DMS114 treated with DMSO at 0.1 percent for 48 hours (cell line): ENCODE data around the gene XPO6.

ENCODE experiments used
- DNase-seq: peaks from one replicate; lab custom pipeline; 2025; ENCODE audit not compliant: unreplicated experiment; lab: John Stamatoyannopoulos, UW

XPO6 gene

DNA sequence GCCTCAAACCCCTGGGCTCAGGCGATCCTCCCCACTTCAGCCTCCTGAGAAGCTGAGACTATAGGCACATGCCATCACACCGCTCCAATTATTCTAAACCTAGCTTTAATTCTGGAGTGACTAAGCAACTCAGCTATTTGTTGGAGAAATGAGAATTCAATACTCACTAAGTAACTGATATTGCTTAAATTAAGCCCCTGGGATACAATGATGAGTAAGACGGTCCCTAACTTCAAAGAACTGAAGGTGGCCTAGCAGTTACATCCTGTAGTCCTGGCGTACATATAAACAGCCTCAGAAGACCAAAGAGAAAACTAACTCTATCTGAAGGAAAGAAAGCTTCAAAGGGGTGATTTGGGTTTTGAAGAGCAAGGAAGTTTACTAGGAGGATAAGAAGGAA, 25.0 kb downstream of the XPO6 start:
- DNase-seq: no peak

DNA sequence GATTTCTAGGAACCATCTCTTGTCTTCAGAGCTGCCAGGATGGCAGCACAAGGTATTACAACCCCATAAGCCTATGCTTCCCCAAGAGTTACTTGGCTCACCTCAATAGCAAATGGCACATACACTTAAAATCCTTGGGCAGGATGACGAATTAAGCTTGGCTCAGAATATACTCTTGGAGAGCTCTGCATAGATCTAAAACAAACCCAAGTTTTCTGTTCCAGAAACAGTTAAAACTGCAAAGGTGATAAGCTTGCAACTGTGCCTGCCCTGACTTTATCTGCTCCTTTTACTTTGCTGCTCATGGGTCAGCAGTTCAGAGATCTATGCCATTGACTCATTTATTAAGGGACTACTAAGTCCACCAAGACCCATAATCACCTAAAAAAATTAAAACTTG, 26.1 kb downstream of the XPO6 start:
- DNase-seq: no peak

DNA sequence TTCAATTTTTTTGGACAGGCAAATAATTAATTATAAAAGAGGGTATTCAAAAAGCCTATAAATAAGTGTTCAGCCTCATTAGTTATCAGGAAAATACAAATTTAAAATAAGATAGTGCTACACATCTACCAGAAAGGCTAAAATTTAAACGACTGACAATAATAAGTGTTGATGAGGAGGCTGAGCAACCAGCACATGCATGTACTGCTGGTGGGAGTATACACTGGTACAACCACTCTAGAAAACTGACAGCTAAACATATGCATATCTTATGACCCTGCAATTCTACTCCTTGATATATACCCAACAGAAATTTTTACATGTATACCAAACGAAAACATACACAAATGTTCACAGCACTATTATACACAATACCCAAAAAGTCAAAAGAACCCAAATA, 27.1 kb downstream of the XPO6 start:
- no peak for DNase-seq

DNA sequence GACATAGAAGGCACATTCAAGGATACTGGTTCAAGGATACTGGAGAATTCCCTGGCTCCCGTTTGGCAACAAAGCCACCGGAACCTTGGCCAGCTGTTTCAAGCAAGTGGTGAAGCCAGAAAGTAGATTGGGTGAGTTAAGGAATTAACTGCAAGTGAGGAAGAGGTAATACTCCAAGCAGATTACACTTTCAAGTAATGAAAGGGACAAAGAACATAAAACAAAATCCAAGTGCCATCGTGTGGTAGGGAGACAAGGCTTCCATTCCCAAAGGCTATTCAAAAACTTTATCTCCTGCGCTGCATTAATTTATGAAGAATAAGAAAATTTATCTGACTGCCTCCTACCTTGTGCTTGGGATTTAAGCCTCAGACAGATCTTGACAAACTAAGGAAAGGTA, 27.8 kb downstream of the XPO6 start:
- no peak for DNase-seq

DNA sequence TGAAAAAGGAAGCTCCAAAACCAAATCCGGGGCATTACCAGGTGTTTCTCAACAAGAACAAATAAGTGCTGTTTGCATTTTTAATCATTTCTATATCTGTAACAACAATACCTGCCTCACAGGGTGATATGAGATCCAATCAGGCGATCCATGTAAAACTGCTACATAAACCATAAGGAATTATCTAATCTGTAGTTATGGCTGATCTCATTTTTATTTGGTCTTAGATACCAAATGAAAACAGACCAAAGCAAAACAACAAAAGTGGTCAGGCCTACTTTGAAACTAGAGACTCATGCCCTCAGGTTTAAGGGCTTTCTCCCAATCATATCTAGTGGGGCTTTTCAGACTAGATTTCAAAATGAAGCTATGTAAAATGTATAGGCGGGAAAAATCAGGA, 28.3 kb downstream of the XPO6 start:
- DNase-seq: no peak

DNA sequence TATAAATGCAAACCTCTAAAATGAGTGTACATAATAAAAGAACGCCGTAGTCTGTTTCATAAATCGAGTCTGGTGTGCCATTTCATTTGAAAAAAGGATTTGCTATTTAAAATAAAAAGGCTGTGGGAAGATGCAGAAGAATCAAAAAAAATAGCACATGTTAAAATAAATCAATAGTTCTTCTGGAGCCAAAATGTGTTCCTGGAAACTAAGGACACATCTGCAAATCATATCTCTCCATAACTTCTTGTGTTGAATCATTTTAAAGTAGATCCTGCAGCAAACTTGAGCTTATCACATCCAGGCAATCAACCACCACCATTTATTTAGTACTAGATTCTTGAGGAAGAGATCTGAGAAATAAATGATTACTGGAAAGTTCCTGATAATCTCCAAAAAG, 29.0 kb downstream of the XPO6 start:
- DNase-seq: no peak

DNA sequence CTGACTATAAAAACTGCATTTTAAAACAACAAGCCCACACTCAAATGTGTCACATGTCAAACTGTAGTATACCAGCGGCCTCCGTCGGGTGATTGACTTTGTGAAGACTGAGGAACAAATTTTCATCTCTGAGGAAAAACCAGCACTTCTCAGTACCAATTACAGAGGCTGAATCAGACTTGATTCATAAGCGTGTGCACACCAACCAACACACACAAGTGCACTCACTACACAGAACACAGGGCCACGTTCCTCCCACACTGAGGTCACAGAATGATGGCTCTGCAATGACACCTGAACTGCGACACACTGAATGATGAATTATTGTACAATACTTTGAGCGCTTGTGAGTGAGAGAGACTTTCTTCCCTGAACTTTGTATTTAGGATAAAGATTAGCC, 29.6 kb downstream of the XPO6 start:
- DNase-seq: no peak

DNA sequence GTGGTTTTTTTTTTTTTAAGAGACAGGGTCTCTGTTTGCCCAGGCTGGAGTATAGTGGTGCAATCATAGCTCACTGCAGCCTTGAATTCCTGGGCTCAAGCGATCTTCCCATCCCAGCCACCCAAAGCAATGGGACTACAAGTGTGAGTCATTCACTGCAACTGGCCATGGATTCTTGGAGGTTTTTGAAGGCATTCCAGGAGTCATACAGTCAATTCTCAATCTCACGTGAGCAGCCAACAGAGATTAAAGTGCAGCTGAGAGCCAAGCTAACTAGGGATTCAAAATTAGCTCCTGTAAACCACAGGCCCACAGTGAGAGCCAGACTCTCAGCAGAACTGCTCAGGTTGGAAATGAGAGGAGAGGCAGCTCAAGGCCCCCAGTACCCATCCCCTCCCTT, 30.2 kb downstream of the XPO6 start:
- no peak for DNase-seq

DNA sequence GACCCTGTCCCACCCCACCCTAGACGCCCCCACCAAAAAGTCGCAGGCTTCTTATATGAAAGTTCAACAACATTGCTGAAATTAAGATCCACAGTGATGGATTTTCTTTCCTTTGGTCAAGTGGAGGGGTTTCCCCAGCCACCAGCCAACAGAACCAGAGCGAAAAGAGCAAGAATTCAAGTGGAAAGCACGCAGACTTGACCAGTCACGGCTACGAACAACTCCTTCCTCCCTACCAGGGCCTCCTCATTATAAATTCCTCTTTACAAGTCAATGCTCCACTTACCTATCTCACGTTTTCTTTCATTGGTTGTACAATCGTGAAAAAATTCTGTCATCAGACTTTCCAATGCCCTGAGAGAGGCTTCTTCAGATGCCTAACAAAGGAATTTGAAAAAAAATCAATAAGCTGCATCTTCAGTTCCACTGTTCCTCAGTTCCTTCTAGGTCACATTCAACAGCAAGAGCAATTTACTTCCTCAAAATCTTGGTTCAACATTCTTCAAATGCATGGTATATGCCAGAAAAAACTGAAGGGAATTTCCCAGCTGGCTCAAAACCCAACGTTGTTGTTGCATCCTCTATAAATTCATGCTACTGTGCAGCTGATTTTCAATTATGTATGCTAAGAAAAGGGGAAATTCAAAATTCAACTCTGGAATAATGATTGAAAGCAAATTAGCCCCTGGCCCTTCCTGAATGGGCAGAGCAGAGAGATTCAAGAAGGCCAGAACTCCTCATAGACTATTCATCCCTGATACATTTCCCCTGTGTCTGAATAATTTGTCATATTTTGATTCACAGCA, 30.9 kb downstream of the XPO6 start:
- no peak for DNase-seq

DNA sequence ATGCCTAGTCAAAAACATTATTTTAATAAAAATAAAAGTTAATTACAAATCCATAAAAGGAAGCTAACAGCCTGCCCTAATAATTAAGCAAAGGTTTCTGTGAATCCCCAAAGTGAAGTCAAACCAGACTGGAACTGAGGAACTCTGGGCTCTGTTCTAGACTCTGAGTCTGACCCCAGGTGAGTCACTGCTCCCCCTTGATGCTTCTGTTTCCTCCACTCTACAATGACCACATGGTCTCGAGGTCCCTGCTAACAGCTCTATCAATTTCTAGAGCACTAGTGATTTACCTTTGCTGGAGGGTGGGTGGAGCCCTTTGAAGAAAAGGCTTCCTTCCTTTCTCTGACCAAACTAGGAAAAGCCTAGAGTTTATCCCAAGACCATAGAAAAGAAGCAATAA, 32.4 kb downstream of the XPO6 start:
- no peak for DNase-seq

DNA sequence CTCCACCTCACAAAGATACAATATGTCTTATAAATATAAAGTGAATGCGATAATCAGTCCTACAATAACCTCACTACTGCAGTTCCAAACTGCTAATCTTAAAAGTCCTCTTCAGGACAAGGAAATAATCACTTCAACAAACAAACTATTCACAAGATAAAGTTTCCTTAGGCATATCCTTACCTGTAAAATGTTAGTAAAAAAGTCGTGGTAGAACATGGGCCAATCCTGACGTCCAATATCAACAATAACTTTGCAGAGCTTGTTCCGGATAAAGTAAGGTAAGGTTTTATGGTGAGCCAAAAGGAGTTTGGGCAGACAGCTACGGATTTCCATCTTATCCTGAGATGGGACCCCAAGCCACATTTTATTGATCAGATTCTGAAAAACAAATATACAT, 36.0 kb downstream of the XPO6 start:
- no peak for DNase-seq

DNA sequence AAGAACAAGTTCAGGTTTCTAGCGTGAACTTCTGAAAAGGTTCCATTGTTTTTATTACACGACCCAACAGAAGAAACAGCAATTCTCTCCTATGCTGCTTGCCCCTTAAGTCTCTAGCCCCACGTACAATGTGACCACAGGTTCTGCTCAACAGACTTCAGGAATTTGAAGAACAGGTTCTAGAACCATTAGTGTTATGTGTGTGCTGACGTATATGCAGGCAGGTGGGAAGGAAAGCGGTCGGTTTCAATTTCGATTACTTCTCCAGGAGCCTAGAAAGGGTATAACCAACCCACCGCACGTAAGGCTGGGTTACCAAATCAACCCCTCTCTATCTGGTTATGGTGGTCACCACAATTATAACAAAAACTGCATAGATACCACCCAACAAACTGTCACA, 39.4 kb downstream of the XPO6 start:
- no peak for DNase-seq

DNA sequence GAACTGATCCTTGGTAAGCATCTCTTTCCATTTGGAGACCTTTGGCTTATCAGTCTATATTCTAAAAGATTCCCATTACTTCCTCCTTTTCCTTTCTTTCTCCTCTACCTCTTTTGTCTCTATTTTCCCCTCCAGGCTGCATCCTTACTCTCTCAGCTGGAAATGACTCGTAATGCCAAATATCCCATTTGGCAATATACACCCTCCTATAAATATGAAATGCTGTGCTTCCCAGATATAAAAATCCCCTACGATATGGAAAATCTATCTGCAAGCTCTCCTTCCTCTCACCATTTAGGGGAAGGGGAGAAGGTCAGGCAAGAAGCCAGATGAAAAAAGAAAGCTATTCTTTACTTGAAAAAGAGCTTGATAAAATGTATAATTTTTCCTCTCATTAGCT, 39.9 kb downstream of the XPO6 start:
- DNase-seq: no peak

DNA sequence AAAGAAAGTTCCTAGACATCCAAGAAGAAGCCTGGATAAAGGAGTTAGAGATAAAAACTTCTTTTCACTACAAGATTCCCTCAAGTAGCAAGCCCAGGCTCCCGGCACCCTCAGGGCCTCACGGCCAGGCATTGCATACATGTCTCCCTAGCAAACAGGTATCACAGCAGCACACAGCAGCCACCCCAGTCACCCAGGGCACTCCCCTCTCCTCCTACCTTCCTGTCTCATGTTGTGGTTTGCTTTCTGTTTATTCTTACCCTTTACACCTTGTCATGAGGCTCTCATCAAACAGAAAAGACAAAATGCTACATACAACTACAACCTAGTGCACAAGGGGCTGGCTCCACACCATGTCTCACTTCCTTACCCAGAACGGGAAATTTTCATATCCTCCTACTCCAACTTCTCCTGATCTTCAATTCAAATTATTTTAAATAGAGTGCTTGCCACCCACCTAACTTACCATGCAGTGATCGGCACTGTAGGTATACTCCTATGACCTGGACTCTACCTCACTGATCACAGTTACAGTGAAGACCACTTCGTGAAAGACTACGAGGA, 42.7 kb downstream of the XPO6 start:
- DNase-seq: no peak

DNA sequence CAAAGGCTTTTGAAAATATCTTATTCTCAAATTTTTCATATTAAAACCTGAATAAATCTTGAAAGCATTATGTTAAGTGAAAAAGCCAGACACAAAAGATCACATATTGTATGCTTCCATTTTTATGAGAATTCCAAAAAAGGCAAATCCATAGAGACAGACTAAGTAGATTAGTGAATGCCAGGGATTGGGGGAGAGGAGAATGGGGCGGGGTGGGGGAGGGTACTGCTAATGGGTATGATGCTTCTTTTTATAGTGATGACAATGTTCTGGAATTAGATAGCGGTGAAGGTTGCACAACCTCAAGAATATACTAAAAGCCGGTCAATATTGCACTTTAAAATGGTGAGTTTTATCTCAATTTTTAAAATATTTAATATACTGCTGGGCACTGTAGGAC, 44.0 kb downstream of the XPO6 start:
- no peak for DNase-seq

DNA sequence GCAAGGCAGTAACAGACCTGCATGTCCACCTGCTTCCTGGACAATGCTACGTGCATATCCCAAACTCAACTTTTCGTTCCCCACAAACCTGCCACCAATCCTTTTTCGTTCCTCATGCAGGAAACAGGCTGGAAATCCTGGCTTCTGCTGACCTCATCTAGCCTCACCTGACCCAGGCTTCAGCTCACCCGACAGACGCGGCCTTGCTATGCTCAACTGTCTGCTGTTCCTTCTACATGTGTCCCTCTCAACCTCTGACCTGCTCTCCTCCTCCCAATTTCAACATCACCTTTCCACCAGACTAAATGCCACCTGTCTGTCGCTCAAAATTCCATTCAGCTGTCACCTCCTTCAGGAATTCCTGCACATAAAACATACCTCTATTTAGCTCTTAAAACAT, 44.5 kb downstream of the XPO6 start:
- DNase-seq: no peak

DNA sequence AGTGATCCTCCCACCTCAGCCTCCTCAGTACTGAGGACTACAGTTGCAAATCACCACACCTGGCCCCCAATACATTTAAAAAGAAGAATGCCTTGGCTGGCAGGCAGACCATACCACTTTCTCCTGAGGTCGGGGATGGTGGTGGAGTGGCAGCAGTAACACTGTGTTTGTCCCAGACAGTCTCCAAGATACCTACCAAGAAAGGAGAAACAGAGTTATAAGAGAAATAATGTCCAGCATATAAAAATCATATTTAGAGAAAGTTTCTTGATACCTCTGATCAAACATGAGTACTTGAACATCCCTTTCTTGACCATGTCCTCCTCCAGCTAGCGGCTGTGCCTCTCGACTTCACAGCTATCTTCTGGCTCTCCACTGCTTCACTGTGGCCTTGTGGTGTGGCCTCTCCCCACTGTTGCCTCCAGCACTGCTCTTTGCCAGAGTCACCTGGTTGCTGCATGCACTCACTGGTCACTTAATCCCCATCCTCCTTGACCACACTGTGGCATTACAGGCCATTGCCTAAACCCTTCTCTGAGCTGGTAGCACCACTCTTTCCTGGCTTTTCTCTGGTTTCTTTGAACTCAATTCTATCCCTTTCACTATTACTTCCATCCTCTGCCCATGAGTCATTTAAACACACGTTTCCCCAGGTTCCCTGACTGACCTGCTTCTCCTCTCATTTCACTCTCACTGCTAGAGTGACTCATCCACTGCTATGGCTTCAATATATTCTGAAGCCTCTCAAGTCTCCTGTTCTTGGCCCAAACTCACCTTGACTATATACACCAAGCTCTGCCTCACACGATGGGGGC, 45.2 kb downstream of the XPO6 start:
- DNase-seq: no peak

DNA sequence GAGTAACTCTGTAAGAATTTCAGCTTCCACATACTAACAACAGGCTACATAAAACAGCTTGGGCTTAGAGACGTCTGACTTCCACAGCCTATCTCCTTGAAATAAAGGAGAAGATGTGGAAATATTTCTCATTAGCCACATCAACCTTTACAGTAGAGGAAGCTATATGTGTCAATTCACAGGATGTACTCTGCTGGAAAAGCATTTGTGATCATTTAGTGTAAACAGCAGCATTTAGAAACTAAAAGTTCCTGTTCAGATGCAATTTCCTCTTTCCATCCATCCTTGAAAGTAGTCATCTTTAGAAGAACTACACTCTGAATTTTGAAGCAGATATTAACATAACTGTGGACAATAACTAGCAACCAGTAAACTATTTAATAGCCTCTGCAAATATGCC, 46.2 kb downstream of the XPO6 start:
- DNase-seq: no peak

DNA sequence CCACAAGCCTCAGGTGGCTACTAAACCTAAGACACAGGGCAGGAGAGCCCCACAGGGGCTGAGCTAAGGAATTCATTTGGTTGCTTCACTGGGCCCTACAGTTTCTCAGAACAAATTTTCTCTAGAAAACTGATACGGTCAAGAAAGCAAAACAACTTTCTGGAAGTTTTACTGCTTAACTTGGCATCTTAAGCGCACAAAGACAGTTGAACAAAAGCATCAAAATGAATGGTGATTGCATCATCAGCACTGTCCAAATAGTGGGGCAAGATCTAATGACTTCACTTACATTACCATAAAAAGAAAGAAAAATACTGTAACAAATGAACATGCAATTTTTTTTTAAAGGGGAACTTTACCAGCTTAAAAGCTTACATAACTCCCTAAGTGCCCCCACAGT, 47.6 kb downstream of the XPO6 start:
- DNase-seq: no peak

DNA sequence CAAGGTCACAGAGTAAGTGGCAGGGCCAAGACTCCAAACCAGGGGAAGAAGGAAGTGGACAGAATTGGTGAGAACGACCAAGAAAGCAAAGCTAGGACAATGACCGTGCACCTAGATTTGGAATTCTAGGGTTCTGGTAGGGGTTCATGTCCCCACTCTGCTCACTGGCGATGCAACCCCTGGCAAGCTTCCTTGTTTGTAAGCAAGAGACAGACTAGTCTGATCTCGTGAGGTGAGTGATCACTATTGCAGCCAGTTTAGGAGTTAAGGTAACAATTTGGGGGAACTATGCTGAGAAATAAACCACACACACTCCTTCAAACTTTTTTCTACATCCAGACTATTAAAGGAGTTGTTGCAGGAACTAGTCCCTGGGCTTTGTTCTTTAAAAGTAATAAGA, 48.1 kb downstream of the XPO6 start:
- no peak for DNase-seq

DNA sequence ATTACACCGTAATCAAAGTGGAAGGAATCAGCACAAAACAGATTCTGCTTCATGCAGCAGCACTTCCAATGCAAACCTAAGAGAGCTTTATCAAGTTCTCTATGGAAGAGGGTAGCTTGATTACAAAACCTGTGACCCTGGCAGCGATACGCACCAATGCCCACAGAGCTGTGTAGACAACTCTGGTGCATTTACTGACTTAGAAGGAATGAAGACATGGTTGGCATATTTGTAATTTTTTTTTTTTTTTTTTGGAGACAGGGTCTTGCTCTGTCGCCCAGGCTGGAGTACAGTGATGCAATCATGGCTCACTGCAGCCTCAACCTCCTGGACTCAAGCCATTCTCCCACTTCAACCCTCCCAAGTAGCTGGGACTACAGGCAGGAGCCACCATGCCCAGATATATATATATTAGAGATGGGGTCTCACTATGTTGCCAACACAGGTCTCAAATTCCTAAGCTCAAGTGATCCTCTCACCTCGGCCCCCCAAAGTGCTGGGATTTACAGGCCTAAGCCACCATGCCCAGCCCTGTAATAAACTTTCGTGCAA, 49.4 kb downstream of the XPO6 start:
- no peak for DNase-seq

DNA sequence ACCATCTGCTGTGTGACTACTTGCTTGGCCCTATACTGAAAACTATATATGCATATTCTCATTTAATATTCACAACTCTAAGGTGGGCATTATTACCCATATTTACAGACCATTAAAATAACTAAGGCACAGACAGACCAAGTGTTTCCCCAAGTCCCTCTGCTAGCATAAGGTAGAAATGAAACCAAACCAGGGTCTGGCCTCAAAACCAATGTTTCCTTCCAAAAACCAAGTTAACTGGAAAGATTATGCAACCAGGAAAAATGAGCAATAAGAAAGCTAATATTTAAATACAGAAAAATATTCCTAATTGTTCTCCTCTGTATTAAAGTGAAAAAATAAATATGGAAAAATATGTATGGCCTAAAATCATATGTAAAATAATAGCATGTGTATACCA, 50.1 kb downstream of the XPO6 start:
- no peak for DNase-seq
